Neuronal stem cell (in vitro differentiated cells): ENCODE data around the gene NKAIN4.

ENCODE experiments used
- DNase-seq: peaks from one replicate; pipeline ENCODE4 v3.0.0-alpha.2; 2013; ENCODE audit warnings: low spot score
- H2AFZ ChIP-seq: one replicate; pipeline ENCODE4 v1.6.1; 2013; ENCODE audit warnings: mild to moderate bottlenecking, low read length, inconsistent platforms
- H2AK5ac ChIP-seq: 2 replicates; pipeline ENCODE4 v1.6.1; 2013; ENCODE audit warnings: low read depth, mild to moderate bottlenecking, inconsistent platforms, low read length, moderate library complexity, mixed read lengths
- H2BK120ac ChIP-seq: 2 replicates; pipeline ENCODE4 v1.6.1; 2013; ENCODE audit warnings: low read depth, mild to moderate bottlenecking, inconsistent platforms, low read length, moderate library complexity, mixed read lengths
- H2BK12ac ChIP-seq: one replicate; pipeline ENCODE4 v1.6.1; 2013; ENCODE audit warnings: low read length, inconsistent platforms
- H2BK15ac ChIP-seq: 2 replicates; pipeline ENCODE4 v1.6.1; 2013; ENCODE audit warnings: mild to moderate bottlenecking, low read length, inconsistent platforms, mixed read lengths
- H2BK5ac ChIP-seq: one replicate; pipeline ENCODE4 v1.6.1; 2013; ENCODE audit warnings: inconsistent platforms, mild to moderate bottlenecking, low read length, moderate library complexity
- H3K14ac ChIP-seq: one replicate; pipeline ENCODE4 v1.6.1; 2013; ENCODE audit warnings: low read length, inconsistent platforms
- H3K18ac ChIP-seq: 2 replicates; pipeline ENCODE4 v1.6.1; 2013; ENCODE audit warnings: low read length, inconsistent platforms
- H3K23ac ChIP-seq: 2 replicates; pipeline ENCODE4 v1.6.1; 2013; ENCODE audit warnings: low read depth, mild to moderate bottlenecking, mixed read lengths, low read length, inconsistent platforms; ENCODE audit not compliant: poor library complexity
- H3K27ac ChIP-seq: replicated peaks from 3 replicates; pipeline ENCODE4 v1.5.1; 2013; ENCODE audit warnings: low read length, inconsistent platforms
- H3K27me3 ChIP-seq, 3 experiments: 2 replicates each; pipeline ENCODE4 v1.6.1; 2013; ENCODE audit warnings: low read length in 3 of 3, mild to moderate bottlenecking in 2 of 3, inconsistent platforms in 1 of 3, low read depth in 1 of 3, mixed read lengths in 1 of 3, moderate library complexity in 1 of 3; ENCODE audit not compliant: control insufficient read depth in 3 of 3, insufficient read depth in 3 of 3
- H3K36me3 ChIP-seq, 2 donors: replicated peaks in 1 of 2; 2 replicates each; pipeline ENCODE4 v1.6.1; 2013; ENCODE audit warnings: low read length in 2 of 2; ENCODE audit not compliant: control insufficient read depth in 2 of 2, insufficient read depth in 2 of 2
- H3K4ac ChIP-seq: 2 replicates; pipeline ENCODE4 v1.6.1; 2013; ENCODE audit warnings: inconsistent platforms, mild to moderate bottlenecking, low read length, moderate library complexity
- H3K4me1 ChIP-seq, 2 donors: 1 replicate in 1 of 2; 2 replicates in 1 of 2; pipeline ENCODE4 v1.6.1; 2013; ENCODE audit warnings: low read length in 2 of 2, low read depth in 1 of 2; ENCODE audit not compliant: control insufficient read depth in 2 of 2, insufficient read depth in 1 of 2
- H3K4me2 ChIP-seq: one replicate; pipeline ENCODE4 v1.6.1; 2013; ENCODE audit warnings: mild to moderate bottlenecking, low read length, inconsistent platforms; ENCODE audit not compliant: insufficient read depth, poor library complexity, severe bottlenecking
- H3K4me3 ChIP-seq, 2 donors: 2 replicates each; pipeline ENCODE4 v1.5.1; 2013; ENCODE audit warnings: low read length in 2 of 2, mild to moderate bottlenecking in 2 of 2, inconsistent platforms in 1 of 2, moderate library complexity in 1 of 2
- H3K79me1 ChIP-seq: one replicate; pipeline ENCODE4 v1.6.1; 2013; ENCODE audit warnings: low read depth, mild to moderate bottlenecking, inconsistent platforms, low read length, moderate library complexity
- H3K9ac ChIP-seq: one replicate; pipeline ENCODE4 v1.6.1; 2013; ENCODE audit warnings: mild to moderate bottlenecking, low read depth, low read length, inconsistent platforms; ENCODE audit not compliant: poor library complexity
- H3K9me3 ChIP-seq, 2 donors: replicated peaks in 1 of 2; 2 replicates each; pipeline versions ENCODE3 to v1.6.1; 2013; ENCODE audit warnings: low read length in 2 of 2, mild to moderate bottlenecking in 2 of 2, inconsistent platforms in 1 of 2, low read depth in 1 of 2, mixed read lengths in 1 of 2, moderate library complexity in 1 of 2; ENCODE audit not compliant: control insufficient read depth in 2 of 2, insufficient read depth in 1 of 2
- H4K8ac ChIP-seq: one replicate; pipeline ENCODE4 v1.6.1; 2013; ENCODE audit warnings: low read depth, mild to moderate bottlenecking, inconsistent platforms, low read length, moderate library complexity
- H4K91ac ChIP-seq: one replicate; pipeline ENCODE4 v1.6.1; 2013; ENCODE audit warnings: low read length, low read depth, mild to moderate bottlenecking, inconsistent platforms; ENCODE audit not compliant: poor library complexity
- WGBS, 2 donors: extraction: QIAGEN DNeasy Blood & Tissue Kit; methylation state at CpG; one replicate each; pipeline ENCODE4 v1.1.7; 2013; ENCODE audit warnings: missing lambda C conversion rate in 2 of 2, mixed read lengths in 1 of 2; ENCODE audit not compliant: insufficient read length in 2 of 2, insufficient replicate concordance in 1 of 2; ENCODE audit errors: extremely low coverage in 2 of 2; 5-methylcytosine and 5-hydroxymethylcytosine counted together

The NKAIN4 gene

GRCh38 chr20:63226042-63226943 is 28.0 kb downstream of the NKAIN4 start:
- no peak overlapping the region for H3K4ac ChIP-seq

GRCh38 chr20:63225082-63225454 is 29.2 kb downstream of the NKAIN4 start:
- Histone ChIP-seq H3K23ac (no peak overlapping the region), H3K27ac (no peak overlapping the region), H3K4me2 (no peak overlapping the region), H2AK5ac (peak overlapping the region; percentile 30), H3K4me3 (no peak overlapping the region), H4K8ac (no peak overlapping the region), H2BK12ac (no peak overlapping the region), H3K4ac (no peak overlapping the region), H2BK5ac (no peak overlapping the region), H3K79me1 (no peaks in the 10 kb centered on the region), H2BK15ac (peak overlapping the region; percentile 1), H3K9me3 (no peaks in the 10 kb centered on the region), H3K4me1 (peaks cover 6 to 22% of the 10 kb centered on the region in 2 donors), H2BK120ac (no peak overlapping the region), H4K91ac (no peak overlapping the region), H3K27me3 (peaks cover 0 to 30% (median 4%) of the 10 kb centered on the region in 3 experiments), H3K9ac (no peak overlapping the region), H2AFZ (no peak overlapping the region), H3K14ac (no peak overlapping the region), H3K36me3 (no peaks in the 10 kb centered on the region), H3K18ac (no peak overlapping the region)
- no peak for DNase-seq
- WGBS, 2 donors, result no CpG with 5 or more reads among the region's 7 CpGs

More at GRCh38 chr20:63226042-63226943, 28.0 kb downstream of the NKAIN4 start:
- H3K23ac ChIP-seq, result no peak overlapping the region
- H3K27me3 ChIP-seq, result peaks cover 0 to 18% (median 0%) of the 10 kb centered on the region in 3 experiments
- H2AK5ac ChIP-seq, result no peak overlapping the region
- DNase-seq, result no peak
- H4K91ac ChIP-seq, result no peak overlapping the region
- peak overlapping the region; percentile 6 for H3K18ac ChIP-seq
- H2AFZ ChIP-seq, result no peak overlapping the region
- H3K9ac ChIP-seq, result peak overlapping the region; percentile 15
- no peak overlapping the region for H3K27ac ChIP-seq
- H2BK15ac ChIP-seq, result no peak overlapping the region
- H3K4me2 ChIP-seq, result no peak overlapping the region
- no peaks in the 10 kb centered on the region for H3K36me3 ChIP-seq
- H4K8ac ChIP-seq, result no peak overlapping the region
- no peak overlapping the region for H2BK120ac ChIP-seq
- no peak overlapping the region for H3K4me3 ChIP-seq
- H3K14ac ChIP-seq, result no peak overlapping the region
- no peak overlapping the region for H2BK12ac ChIP-seq
- peaks cover 13 to 32% of the 10 kb centered on the region in 2 donors for H3K4me1 ChIP-seq
- H3K9me3 ChIP-seq, result no peaks in the 10 kb centered on the region
- no CpG with 5 or more reads among the region's 19 CpGs for WGBS, 2 donors
- H3K79me1 ChIP-seq, result no peaks in the 10 kb centered on the region
- no peak overlapping the region for H2BK5ac ChIP-seq

- H3K4me2 ChIP-seq, result no peak overlapping the region
- peaks cover 0 to 35% (median 4%) of the 10 kb centered on the region in 3 experiments for H3K27me3 ChIP-seq
- no peak overlapping the region for H2BK120ac ChIP-seq
- peak overlapping the region; percentile 72 for H3K18ac ChIP-seq
- H2AFZ ChIP-seq, result peak overlapping the region; percentile 58
- no peaks in the 10 kb centered on the region for H3K79me1 ChIP-seq
- peak overlapping the region; percentile 1 for H2BK15ac ChIP-seq
- H3K4ac ChIP-seq, result no peak overlapping the region
- peak overlapping the region; percentile 43 for H2BK5ac ChIP-seq
- peak overlapping the region; percentile 65 for H2BK12ac ChIP-seq
- no peak overlapping the region for H4K91ac ChIP-seq
- WGBS, 2 donors, result no CpG with 5 or more reads among the region's 16 CpGs
- no peak overlapping the region for H4K8ac ChIP-seq
- no peak overlapping the region for H3K27ac ChIP-seq
- H3K36me3 ChIP-seq, result no peaks in the 10 kb centered on the region
- no peaks in the 10 kb centered on the region for H3K9me3 ChIP-seq
- H3K14ac ChIP-seq, result no peak overlapping the region
- H3K4me1 ChIP-seq, result peaks cover 5 to 17% of the 10 kb centered on the region in 2 donors
- no peak overlapping the region for H3K9ac ChIP-seq
- no peak overlapping the region for H3K23ac ChIP-seq
- peak overlapping the region; percentile 30 for H2AK5ac ChIP-seq
- no peak for DNase-seq
- no peak overlapping the region for H3K4me3 ChIP-seq
These were observed 29.7 kb downstream of the NKAIN4 start for GRCh38 chr20:63224412-63225081.

GRCh38 chr20:63223826-63224207 is 30.4 kb downstream of the NKAIN4 start:
- WGBS, 2 donors, result no CpG with 5 or more reads among the region's 6 CpGs

More at GRCh38 chr20:63223826-63224207, 30.4 kb downstream of the NKAIN4 start:
- peak overlapping the region; percentile 50 for H2BK15ac ChIP-seq
- H2AK5ac ChIP-seq, result peak overlapping the region; percentile 64
- H3K18ac ChIP-seq, result peak overlapping the region; percentile 76
- DNase-seq, result no peak
- H2BK5ac ChIP-seq, result peak overlapping the region; percentile 43
- H3K79me1 ChIP-seq, result no peaks in the 10 kb centered on the region
- H3K4ac ChIP-seq, result no peak overlapping the region
- H2AFZ ChIP-seq, result no peak overlapping the region
- H3K27me3 ChIP-seq, result peaks cover 0 to 43% (median 4%) of the 10 kb centered on the region in 3 experiments
- H4K91ac ChIP-seq, result no peak overlapping the region
- no peak overlapping the region for H3K4me3 ChIP-seq
- H3K23ac ChIP-seq, result no peak overlapping the region
- no peak overlapping the region for H3K4me2 ChIP-seq
- H3K4me1 ChIP-seq, result peaks cover 5 to 11% of the 10 kb centered on the region in 2 donors
- no peak overlapping the region for H2BK120ac ChIP-seq
- H3K27ac ChIP-seq, result no peak overlapping the region
- H3K9ac ChIP-seq, result no peak overlapping the region
- H3K9me3 ChIP-seq, result no peaks in the 10 kb centered on the region
- no peak overlapping the region for H3K14ac ChIP-seq
- peak overlapping the region; percentile 59 for H2BK12ac ChIP-seq
- H3K36me3 ChIP-seq, result no peaks in the 10 kb centered on the region
- no peak overlapping the region for H4K8ac ChIP-seq
